B cell (primary cell): ENCODE data around the gene C18orf63.

ENCODE experiments used
- EZH2 ChIP-seq: IDR thresholded peaks from 2 replicates; pipeline ENCODE4 v1.6.1; 2012; ENCODE audit warnings: borderline replicate concordance, low read depth, mild to moderate bottlenecking, moderate library complexity, low read length; ENCODE audit not compliant: insufficient read depth, poor library complexity, severe bottlenecking
- TF ChIP-seq, protein P1 (sequence below): fragments of 200-600 bp; IDR thresholded peaks from one replicate; pipeline ENCODE4 v1.8.0; 2022; ENCODE audit warnings: antibody characterized with exemption, mild to moderate bottlenecking

DNA sequence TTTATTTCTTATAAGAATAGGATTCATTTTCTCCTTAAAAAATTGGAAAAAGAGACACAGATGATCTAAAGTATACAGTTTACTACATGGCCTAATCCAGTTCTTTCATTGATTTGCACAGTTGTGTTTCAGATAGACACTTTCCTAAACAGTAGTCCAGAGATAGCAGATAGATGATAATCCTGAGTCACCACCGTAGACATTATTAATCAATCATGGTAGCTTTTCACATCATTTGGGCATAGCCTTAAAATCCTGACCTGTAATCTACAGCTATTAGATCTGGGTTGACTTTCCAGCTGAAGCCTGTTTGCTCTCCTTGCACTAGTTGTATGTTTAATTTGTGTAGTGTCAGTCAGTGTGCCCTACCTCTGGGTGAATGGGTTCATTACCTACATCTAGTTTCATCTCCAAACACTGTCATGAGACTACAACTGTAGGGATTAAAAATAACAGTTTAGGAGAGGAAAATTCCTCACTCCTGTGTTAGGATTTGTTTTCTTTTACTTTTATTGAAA lies 14.1 kb downstream of the C18orf63 start:
- TF ChIP-seq, protein P1, sequence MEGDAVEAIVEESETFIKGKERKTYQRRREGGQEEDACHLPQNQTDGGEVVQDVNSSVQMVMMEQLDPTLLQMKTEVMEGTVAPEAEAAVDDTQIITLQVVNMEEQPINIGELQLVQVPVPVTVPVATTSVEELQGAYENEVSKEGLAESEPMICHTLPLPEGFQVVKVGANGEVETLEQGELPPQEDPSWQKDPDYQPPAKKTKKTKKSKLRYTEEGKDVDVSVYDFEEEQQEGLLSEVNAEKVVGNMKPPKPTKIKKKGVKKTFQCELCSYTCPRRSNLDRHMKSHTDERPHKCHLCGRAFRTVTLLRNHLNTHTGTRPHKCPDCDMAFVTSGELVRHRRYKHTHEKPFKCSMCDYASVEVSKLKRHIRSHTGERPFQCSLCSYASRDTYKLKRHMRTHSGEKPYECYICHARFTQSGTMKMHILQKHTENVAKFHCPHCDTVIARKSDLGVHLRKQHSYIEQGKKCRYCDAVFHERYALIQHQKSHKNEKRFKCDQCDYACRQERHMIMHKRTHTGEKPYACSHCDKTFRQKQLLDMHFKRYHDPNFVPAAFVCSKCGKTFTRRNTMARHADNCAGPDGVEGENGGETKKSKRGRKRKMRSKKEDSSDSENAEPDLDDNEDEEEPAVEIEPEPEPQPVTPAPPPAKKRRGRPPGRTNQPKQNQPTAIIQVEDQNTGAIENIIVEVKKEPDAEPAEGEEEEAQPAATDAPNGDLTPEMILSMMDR: no peak
- no peak for TF ChIP-seq EZH2
